SH-SY5Y (cell line): ENCODE results near the gene APOL6.

ENCODE experiments used
- GATA2 ChIP-seq: IDR thresholded peaks from 2 replicates; pipeline ENCODE4 v1.6.1; 2011; ENCODE audit warnings: mild to moderate bottlenecking, low read depth, low read length
- GATA3 ChIP-seq: IDR thresholded peaks from 2 replicates; pipeline ENCODE4 v1.6.1; 2011; ENCODE audit warnings: low read depth, mild to moderate bottlenecking, low read length, moderate library complexity

The APOL6 gene

GRCh38 chr22:35625763-35626432 is 22.3 kb upstream of the APOL6 start:
- no peak for TF ChIP-seq GATA2
- no peak for TF ChIP-seq GATA3

GRCh38 chr22:35627267-35628041 is 20.8 kb upstream of the APOL6 start:
- TF ChIP-seq GATA2 = no peak
- no peak for TF ChIP-seq GATA3

GRCh38 chr22:35628732-35629131 is 19.5 kb upstream of the APOL6 start:
- no peak for TF ChIP-seq GATA2
- TF ChIP-seq GATA3 = no peak

- TF ChIP-seq GATA3 = no peak
- TF ChIP-seq GATA2 = no peak
Observed at GRCh38 chr22:35629406-35630216, 18.6 kb upstream of the APOL6 start.

GRCh38 chr22:35630387-35630793 is 17.9 kb upstream of the APOL6 start:
- TF ChIP-seq GATA2 = no peak
- TF ChIP-seq GATA3 = no peak

GRCh38 chr22:35630891-35631290 is 17.4 kb upstream of the APOL6 start:
- TF ChIP-seq GATA2 = no peak
- TF ChIP-seq GATA3 = no peak

GRCh38 chr22:35631597-35631996 is 16.6 kb upstream of the APOL6 start:
- TF ChIP-seq GATA3 (no peak), GATA2 (no peak)

- TF ChIP-seq GATA2 = no peak
- TF ChIP-seq GATA3 = no peak
Observed at GRCh38 chr22:35632935-35633334, 15.3 kb upstream of the APOL6 start.

GRCh38 chr22:35633520-35633919 is 14.7 kb upstream of the APOL6 start:
- TF ChIP-seq GATA2 = no peak
- no peak for TF ChIP-seq GATA3

GRCh38 chr22:35634015-35634414 is 14.2 kb upstream of the APOL6 start:
- TF ChIP-seq GATA2 (no peak), GATA3 (no peak)

- TF ChIP-seq GATA2 = no peak
- TF ChIP-seq GATA3 = no peak
Observed at GRCh38 chr22:35634943-35635540, 13.2 kb upstream of the APOL6 start.

GRCh38 chr22:35637254-35637653 is 11.0 kb upstream of the APOL6 start:
- TF ChIP-seq GATA2 (no peak), GATA3 (no peak)

GRCh38 chr22:35638001-35638400 is 10.2 kb upstream of the APOL6 start:
- no peak for TF ChIP-seq GATA3
- TF ChIP-seq GATA2 = no peak

GRCh38 chr22:35638410-35638809 is 9.8 kb upstream of the APOL6 start:
- TF ChIP-seq GATA2 (no peak), GATA3 (no peak)

- TF ChIP-seq GATA3 = no peak
- no peak for TF ChIP-seq GATA2
Observed at GRCh38 chr22:35641494-35642120, 6.6 kb upstream of the APOL6 start.
